H1 (cell line): ENCODE results near the gene TGFB1. TPM values are rescaled to one million over a fixed set of nuclear protein-coding genes. Genes with fewer than 3 reads are reported as not detected.

ENCODE experiments used
- ASH2L ChIP-seq: fragments of 200-600, 300-600 bp; sonication (generic); IDR thresholded peaks from one replicate; pipeline ENCODE4 v1.7.1; 2017; ENCODE audit warnings: low read length
- CBX5 ChIP-seq: fragments of 300-800, 300-1000 bp; sonication (generic); IDR thresholded peaks from 2 replicates; pipeline ENCODE4 v1.7.1; 2016; ENCODE audit warnings: antibody characterized with exemption, low read length, low read depth
- CEBPB ChIP-seq: IDR thresholded peaks from 2 replicates; pipeline ENCODE4 v1.6.1; 2012; ENCODE audit warnings: low read depth, low read length
- EP300 ChIP-seq, 2 experiments: IDR thresholded peaks; 1 replicate in 1 of 2; 2 replicates in 1 of 2; pipeline ENCODE4 v1.6.1; 2011 to 2012; ENCODE audit warnings: low read depth in 2 of 2, low read length in 2 of 2, mild to moderate bottlenecking in 2 of 2, borderline replicate concordance in 1 of 2, inconsistent platforms in 1 of 2, moderate library complexity in 1 of 2
- GABPA ChIP-seq: IDR thresholded peaks from 2 replicates; pipeline ENCODE4 v1.6.1; 2011; ENCODE audit warnings: mild to moderate bottlenecking, low read length, moderate library complexity, borderline replicate concordance; ENCODE audit not compliant: insufficient read depth
- KDM4A ChIP-seq: IDR thresholded peaks from one replicate; pipeline ENCODE4 v1.7.1; 2012; ENCODE audit warnings: low read depth, mild to moderate bottlenecking, moderate library complexity, low read length, inconsistent platforms; ENCODE audit not compliant: severe bottlenecking
- NRF1 ChIP-seq: IDR thresholded peaks from 2 replicates; pipeline ENCODE4 v1.6.1; 2011; ENCODE audit warnings: mild to moderate bottlenecking, low read depth, low read length, improper control_type of control experiment
- POU5F1 ChIP-seq: IDR thresholded peaks from 2 replicates; pipeline ENCODE4 v1.6.1; 2011; ENCODE audit warnings: low read depth, mild to moderate bottlenecking, low read length, moderate library complexity
- RFX5 ChIP-seq: IDR thresholded peaks from 2 replicates; pipeline ENCODE4 v1.6.1; 2011; ENCODE audit warnings: low read depth, low read length, improper control_type of control experiment, borderline replicate concordance
- polyA plus RNA-seq, 7 experiments: library from polyadenylated mRNA; depleted of rRNA in 3 of 7; stranded (reverse) in 5 of 7; unstranded in 2 of 7; fragments of >200 nt in 5 of 7; fragments of 200-250 nt in 2 of 7; gene quantifications; 1 replicate in 5 of 7; 2 replicates in 1 of 7; 4 replicates in 1 of 7; pipeline versions ENCODE4 v1.2.1 to v1.2.3, GENCODE V29; 2011 to 2013; ENCODE audit warnings: missing spikeins in 2 of 7, mixed read lengths in 2 of 7
- total RNA-seq: library from RNA; stranded (reverse); fragmentation: NEBNext Ultra II Directional; extraction: Animal tissue kit (Norgen Biotek cat#: 25700); gene quantifications from 2 replicates; pipeline ENCODE4 v1.2.1, GENCODE V29; 2021
- TF ChIP-seq, protein P1 (sequence below): fragments of 300-600 bp; sonication (generic); IDR thresholded peaks from 2 replicates; pipeline ENCODE4 v1.7.1; 2012; ENCODE audit warnings: low read length, moderate library complexity, mild to moderate bottlenecking, inconsistent platforms; ENCODE audit not compliant: insufficient replicate concordance

TGFB1 gene
- total and polyA plus RNA-seq, 2 of the 8 experiments (the other 6 are each of a cell fraction or from before 2014, with no cell fraction given), result 1.7 to 10.6 TPM

DNA sequence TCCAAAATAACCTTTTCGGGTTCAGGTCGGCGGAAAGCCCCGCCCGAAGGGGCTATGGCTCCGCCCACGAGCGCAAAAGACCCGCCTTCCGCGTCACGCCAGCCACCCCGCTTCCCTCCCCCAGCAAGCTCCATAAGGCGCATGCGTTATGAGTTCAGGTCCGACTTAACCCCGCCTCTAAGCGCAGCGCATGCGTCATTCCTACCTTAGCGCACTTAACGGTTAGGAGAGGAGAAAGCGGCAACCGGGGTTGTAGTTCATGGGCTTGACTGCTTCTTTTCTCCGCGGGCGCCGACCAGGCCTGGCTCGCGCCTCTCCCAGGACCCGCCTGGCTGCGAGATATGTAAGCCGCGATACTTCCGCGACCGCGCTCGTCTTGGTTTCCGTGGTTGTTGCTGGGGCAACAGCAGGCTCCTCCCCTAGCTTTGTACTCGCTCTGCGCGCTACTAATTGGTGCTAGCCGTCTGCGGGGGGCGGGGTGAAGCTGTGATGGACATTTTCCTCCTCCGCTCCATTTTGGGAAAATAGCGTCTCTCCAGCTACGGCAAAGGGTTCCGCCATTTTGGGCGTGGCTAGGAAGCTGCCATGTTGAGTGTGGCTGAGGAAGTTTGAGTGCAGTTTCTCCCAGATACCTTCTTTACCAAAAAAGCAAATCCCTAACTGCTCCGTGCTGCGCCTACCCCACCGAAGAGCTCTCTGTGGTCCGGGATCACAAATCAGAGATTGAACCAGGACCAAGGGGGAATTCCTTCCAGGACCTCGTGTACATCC is 10.2 kb upstream of the TGFB1 start, which contains the start of gene B9D2 (continued):
- TF ChIP-seq, protein P1, sequence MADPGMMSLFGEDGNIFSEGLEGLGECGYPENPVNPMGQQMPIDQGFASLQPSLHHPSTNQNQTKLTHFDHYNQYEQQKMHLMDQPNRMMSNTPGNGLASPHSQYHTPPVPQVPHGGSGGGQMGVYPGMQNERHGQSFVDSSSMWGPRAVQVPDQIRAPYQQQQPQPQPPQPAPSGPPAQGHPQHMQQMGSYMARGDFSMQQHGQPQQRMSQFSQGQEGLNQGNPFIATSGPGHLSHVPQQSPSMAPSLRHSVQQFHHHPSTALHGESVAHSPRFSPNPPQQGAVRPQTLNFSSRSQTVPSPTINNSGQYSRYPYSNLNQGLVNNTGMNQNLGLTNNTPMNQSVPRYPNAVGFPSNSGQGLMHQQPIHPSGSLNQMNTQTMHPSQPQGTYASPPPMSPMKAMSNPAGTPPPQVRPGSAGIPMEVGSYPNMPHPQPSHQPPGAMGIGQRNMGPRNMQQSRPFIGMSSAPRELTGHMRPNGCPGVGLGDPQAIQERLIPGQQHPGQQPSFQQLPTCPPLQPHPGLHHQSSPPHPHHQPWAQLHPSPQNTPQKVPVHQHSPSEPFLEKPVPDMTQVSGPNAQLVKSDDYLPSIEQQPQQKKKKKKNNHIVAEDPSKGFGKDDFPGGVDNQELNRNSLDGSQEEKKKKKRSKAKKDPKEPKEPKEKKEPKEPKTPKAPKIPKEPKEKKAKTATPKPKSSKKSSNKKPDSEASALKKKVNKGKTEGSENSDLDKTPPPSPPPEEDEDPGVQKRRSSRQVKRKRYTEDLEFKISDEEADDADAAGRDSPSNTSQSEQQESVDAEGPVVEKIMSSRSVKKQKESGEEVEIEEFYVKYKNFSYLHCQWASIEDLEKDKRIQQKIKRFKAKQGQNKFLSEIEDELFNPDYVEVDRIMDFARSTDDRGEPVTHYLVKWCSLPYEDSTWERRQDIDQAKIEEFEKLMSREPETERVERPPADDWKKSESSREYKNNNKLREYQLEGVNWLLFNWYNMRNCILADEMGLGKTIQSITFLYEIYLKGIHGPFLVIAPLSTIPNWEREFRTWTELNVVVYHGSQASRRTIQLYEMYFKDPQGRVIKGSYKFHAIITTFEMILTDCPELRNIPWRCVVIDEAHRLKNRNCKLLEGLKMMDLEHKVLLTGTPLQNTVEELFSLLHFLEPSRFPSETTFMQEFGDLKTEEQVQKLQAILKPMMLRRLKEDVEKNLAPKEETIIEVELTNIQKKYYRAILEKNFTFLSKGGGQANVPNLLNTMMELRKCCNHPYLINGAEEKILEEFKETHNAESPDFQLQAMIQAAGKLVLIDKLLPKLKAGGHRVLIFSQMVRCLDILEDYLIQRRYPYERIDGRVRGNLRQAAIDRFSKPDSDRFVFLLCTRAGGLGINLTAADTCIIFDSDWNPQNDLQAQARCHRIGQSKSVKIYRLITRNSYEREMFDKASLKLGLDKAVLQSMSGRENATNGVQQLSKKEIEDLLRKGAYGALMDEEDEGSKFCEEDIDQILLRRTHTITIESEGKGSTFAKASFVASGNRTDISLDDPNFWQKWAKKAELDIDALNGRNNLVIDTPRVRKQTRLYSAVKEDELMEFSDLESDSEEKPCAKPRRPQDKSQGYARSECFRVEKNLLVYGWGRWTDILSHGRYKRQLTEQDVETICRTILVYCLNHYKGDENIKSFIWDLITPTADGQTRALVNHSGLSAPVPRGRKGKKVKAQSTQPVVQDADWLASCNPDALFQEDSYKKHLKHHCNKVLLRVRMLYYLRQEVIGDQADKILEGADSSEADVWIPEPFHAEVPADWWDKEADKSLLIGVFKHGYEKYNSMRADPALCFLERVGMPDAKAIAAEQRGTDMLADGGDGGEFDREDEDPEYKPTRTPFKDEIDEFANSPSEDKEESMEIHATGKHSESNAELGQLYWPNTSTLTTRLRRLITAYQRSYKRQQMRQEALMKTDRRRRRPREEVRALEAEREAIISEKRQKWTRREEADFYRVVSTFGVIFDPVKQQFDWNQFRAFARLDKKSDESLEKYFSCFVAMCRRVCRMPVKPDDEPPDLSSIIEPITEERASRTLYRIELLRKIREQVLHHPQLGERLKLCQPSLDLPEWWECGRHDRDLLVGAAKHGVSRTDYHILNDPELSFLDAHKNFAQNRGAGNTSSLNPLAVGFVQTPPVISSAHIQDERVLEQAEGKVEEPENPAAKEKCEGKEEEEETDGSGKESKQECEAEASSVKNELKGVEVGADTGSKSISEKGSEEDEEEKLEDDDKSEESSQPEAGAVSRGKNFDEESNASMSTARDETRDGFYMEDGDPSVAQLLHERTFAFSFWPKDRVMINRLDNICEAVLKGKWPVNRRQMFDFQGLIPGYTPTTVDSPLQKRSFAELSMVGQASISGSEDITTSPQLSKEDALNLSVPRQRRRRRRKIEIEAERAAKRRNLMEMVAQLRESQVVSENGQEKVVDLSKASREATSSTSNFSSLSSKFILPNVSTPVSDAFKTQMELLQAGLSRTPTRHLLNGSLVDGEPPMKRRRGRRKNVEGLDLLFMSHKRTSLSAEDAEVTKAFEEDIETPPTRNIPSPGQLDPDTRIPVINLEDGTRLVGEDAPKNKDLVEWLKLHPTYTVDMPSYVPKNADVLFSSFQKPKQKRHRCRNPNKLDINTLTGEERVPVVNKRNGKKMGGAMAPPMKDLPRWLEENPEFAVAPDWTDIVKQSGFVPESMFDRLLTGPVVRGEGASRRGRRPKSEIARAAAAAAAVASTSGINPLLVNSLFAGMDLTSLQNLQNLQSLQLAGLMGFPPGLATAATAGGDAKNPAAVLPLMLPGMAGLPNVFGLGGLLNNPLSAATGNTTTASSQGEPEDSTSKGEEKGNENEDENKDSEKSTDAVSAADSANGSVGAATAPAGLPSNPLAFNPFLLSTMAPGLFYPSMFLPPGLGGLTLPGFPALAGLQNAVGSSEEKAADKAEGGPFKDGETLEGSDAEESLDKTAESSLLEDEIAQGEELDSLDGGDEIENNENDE, result no peak
- peak; percentile 76 for TF ChIP-seq ASH2L
- no peak for TF ChIP-seq CBX5
- TF ChIP-seq NRF1, result peak; percentile 83
- no peak for TF ChIP-seq CEBPB
- TF ChIP-seq KDM4A, result peak; percentile 40
- no peak for TF ChIP-seq POU5F1
- no peak for TF ChIP-seq RFX5
- no peak for TF ChIP-seq EP300 (IDR thresholded peaks at IDR 0.05; ENCODE audit: borderline replicate concordance in 1 of 2, low read depth in 2 of 2, low read length in 2 of 2)
- no peak for TF ChIP-seq GABPA
